Activated naive CD8-positive, alpha-beta T cell (primary cell): Measurements from ENCODE around the gene CLGN.
A peak's percentile ranks its signal among the peaks of the same experiment; 100 is the strongest.
"Not testable (repeated sequence)": the region's sequence is repeated elsewhere in the genome, so short reads cannot be mapped to it uniquely, and the experiment has no call there.

Experiments
- H3K27ac Mint-ChIP-seq: one replicate; pipeline ENCODE4 v1.8.0; 2021; ENCODE audit warnings: mixed read lengths
- H3K27me3 Mint-ChIP-seq: one replicate; pipeline ENCODE4 v1.8.0; 2021; ENCODE audit warnings: mixed read lengths
- H3K36me3 Mint-ChIP-seq: one replicate; pipeline ENCODE4 v1.8.0; 2021; ENCODE audit warnings: mixed read lengths
- H3K4me1 Mint-ChIP-seq: one replicate; pipeline ENCODE4 v1.8.0; 2021; ENCODE audit warnings: low read depth, mixed read lengths
- H3K4me3 Mint-ChIP-seq: one replicate; pipeline ENCODE4 v1.8.0; 2021; ENCODE audit warnings: mild to moderate bottlenecking, mixed read lengths
- H3K9me3 Mint-ChIP-seq: one replicate; pipeline ENCODE4 v1.8.0; 2021; ENCODE audit warnings: low read depth, mixed read lengths

Gene CLGN

GRCh38 chr4:140427106-140427918 is at the start of gene CLGN:
Gene CLGN (minus strand): TSS chr4:140427648. CDS start chr4:140413078, 14,570 bp downstream.
- H3K4me1 Mint-ChIP-seq: peaks cover 8% of the 10 kb centered on the region
- H3K27ac Mint-ChIP-seq: no peak within 1 kb of the TSS
- peak within 1 kb of the TSS; percentile 89 for H3K4me3 Mint-ChIP-seq
- peaks cover 32% of the 10 kb centered on the region for H3K27me3 Mint-ChIP-seq
- peaks cover 2% of the 10 kb centered on the region for H3K36me3 Mint-ChIP-seq
- H3K9me3 Mint-ChIP-seq: no peaks in the 10 kb centered on the region

- peaks cover 14% of the 10 kb centered on the region for H3K27me3 Mint-ChIP-seq
- no peaks in the 10 kb centered on the region for H3K9me3 Mint-ChIP-seq
- H3K27ac Mint-ChIP-seq: no peak overlapping the region
- H3K4me3 Mint-ChIP-seq: no peak overlapping the region
- H3K36me3 Mint-ChIP-seq: no peaks in the 10 kb centered on the region
- H3K4me1 Mint-ChIP-seq: no peaks in the 10 kb centered on the region
Observed at GRCh38 chr4:140472156-140472555, 44.7 kb upstream of the CLGN start.

- no peaks in the 10 kb centered on the region for H3K4me1 Mint-ChIP-seq
- peaks cover 17% of the 10 kb centered on the region for H3K27me3 Mint-ChIP-seq
- H3K4me3 Mint-ChIP-seq: no peak overlapping the region
- H3K27ac Mint-ChIP-seq: no peak overlapping the region
- no peaks in the 10 kb centered on the region for H3K9me3 Mint-ChIP-seq
- H3K36me3 Mint-ChIP-seq: no peaks in the 10 kb centered on the region
Observed at GRCh38 chr4:140469791-140470733, 42.6 kb upstream of the CLGN start.

- H3K9me3 Mint-ChIP-seq: no peaks in the 10 kb centered on the region
- peaks cover 22% of the 10 kb centered on the region for H3K27me3 Mint-ChIP-seq
- no peaks in the 10 kb centered on the region for H3K36me3 Mint-ChIP-seq
- H3K4me3 Mint-ChIP-seq: no peak overlapping the region
- H3K4me1 Mint-ChIP-seq: no peaks in the 10 kb centered on the region
- H3K27ac Mint-ChIP-seq: no peak overlapping the region
Observed at GRCh38 chr4:140466146-140466545, 38.7 kb upstream of the CLGN start.

GRCh38 chr4:140463614-140464013 is 36.2 kb upstream of the CLGN start:
- Mint-ChIP-seq H3K4me1 (no peaks in the 10 kb centered on the region), H3K9me3 (no peaks in the 10 kb centered on the region), H3K36me3 (no peaks in the 10 kb centered on the region), H3K27ac (no peak overlapping the region), H3K27me3 (peaks cover 18% of the 10 kb centered on the region), H3K4me3 (no peak overlapping the region)

GRCh38 chr4:140463182-140463581 is 35.7 kb upstream of the CLGN start:
- H3K4me1 Mint-ChIP-seq: no peaks in the 10 kb centered on the region
- no peak overlapping the region for H3K4me3 Mint-ChIP-seq
- H3K27me3 Mint-ChIP-seq: peaks cover 18% of the 10 kb centered on the region
- H3K27ac Mint-ChIP-seq: no peak overlapping the region
- H3K9me3 Mint-ChIP-seq: no peaks in the 10 kb centered on the region
- H3K36me3 Mint-ChIP-seq: no peaks in the 10 kb centered on the region

- Mint-ChIP-seq H3K27ac (no peak overlapping the region), H3K4me3 (no peak overlapping the region), H3K4me1 (no peaks in the 10 kb centered on the region), H3K27me3 (peaks cover 11% of the 10 kb centered on the region), H3K36me3 (no peaks in the 10 kb centered on the region), H3K9me3 (no peaks in the 10 kb centered on the region)
Observed at GRCh38 chr4:140450352-140450751, 22.9 kb upstream of the CLGN start.

- Mint-ChIP-seq H3K36me3 (no peaks in the 10 kb centered on the region), H3K4me1 (no peaks in the 10 kb centered on the region), H3K9me3 (no peaks in the 10 kb centered on the region), H3K4me3 (no peak overlapping the region), H3K27ac (no peak overlapping the region), H3K27me3 (peaks cover 10% of the 10 kb centered on the region)
Observed at GRCh38 chr4:140448830-140449229, 21.4 kb upstream of the CLGN start.

GRCh38 chr4:140448162-140448561 is 20.7 kb upstream of the CLGN start:
- H3K27ac Mint-ChIP-seq: no peak overlapping the region
- H3K9me3 Mint-ChIP-seq: no peaks in the 10 kb centered on the region
- H3K4me1 Mint-ChIP-seq: no peaks in the 10 kb centered on the region
- H3K36me3 Mint-ChIP-seq: no peaks in the 10 kb centered on the region
- no peak overlapping the region for H3K4me3 Mint-ChIP-seq
- peaks cover 10% of the 10 kb centered on the region for H3K27me3 Mint-ChIP-seq

GRCh38 chr4:140444347-140444746 is 16.9 kb upstream of the CLGN start:
- H3K27ac Mint-ChIP-seq, H3K36me3 Mint-ChIP-seq, H3K4me1 Mint-ChIP-seq, H3K9me3 Mint-ChIP-seq, H3K27me3 Mint-ChIP-seq, H3K4me3 Mint-ChIP-seq: not testable (repeated sequence)

- Mint-ChIP-seq H3K27me3 (no peaks in the 10 kb centered on the region), H3K4me3 (no peak overlapping the region), H3K27ac (no peak overlapping the region), H3K9me3 (no peaks in the 10 kb centered on the region), H3K4me1 (no peaks in the 10 kb centered on the region), H3K36me3 (no peaks in the 10 kb centered on the region)
Observed at GRCh38 chr4:140439644-140440142, 12.2 kb upstream of the CLGN start.

- Mint-ChIP-seq H3K4me3 (peak overlapping the region; percentile 89), H3K9me3 (no peaks in the 10 kb centered on the region), H3K4me1 (peaks cover 8% of the 10 kb centered on the region), H3K36me3 (peaks cover 2% of the 10 kb centered on the region), H3K27ac (no peak overlapping the region), H3K27me3 (peaks cover 32% of the 10 kb centered on the region)
Observed at GRCh38 chr4:140427919-140428471, 547 bp upstream of the CLGN start.

GRCh38 chr4:140426610-140427105 is 790 bp downstream of the CLGN start:
- Mint-ChIP-seq H3K4me1 (peaks cover 8% of the 10 kb centered on the region), H3K27me3 (peaks cover 32% of the 10 kb centered on the region), H3K9me3 (no peaks in the 10 kb centered on the region), H3K27ac (no peak overlapping the region), H3K36me3 (peaks cover 2% of the 10 kb centered on the region), H3K4me3 (peak overlapping the region; percentile 80)

GRCh38 chr4:140423106-140423505 is 4.3 kb downstream of the CLGN start:
- H3K4me3 Mint-ChIP-seq: no peak overlapping the region
- H3K27me3 Mint-ChIP-seq: peaks cover 25% of the 10 kb centered on the region
- no peaks in the 10 kb centered on the region for H3K9me3 Mint-ChIP-seq
- H3K27ac Mint-ChIP-seq: no peak overlapping the region
- peaks cover 8% of the 10 kb centered on the region for H3K4me1 Mint-ChIP-seq
- H3K36me3 Mint-ChIP-seq: peaks cover 2% of the 10 kb centered on the region
